Measurements from ENCODE around the gene CLMN. TPM values are rescaled to one million over a fixed set of nuclear protein-coding genes. Genes with fewer than 3 reads are reported as not detected.

The CLMN gene
- total and polyA plus RNA-seq, 2 of the 13 experiments (the other 11 are each of a cell fraction or from before 2014, with no cell fraction given), result 15.1 to 16.7 TPM

DNA sequence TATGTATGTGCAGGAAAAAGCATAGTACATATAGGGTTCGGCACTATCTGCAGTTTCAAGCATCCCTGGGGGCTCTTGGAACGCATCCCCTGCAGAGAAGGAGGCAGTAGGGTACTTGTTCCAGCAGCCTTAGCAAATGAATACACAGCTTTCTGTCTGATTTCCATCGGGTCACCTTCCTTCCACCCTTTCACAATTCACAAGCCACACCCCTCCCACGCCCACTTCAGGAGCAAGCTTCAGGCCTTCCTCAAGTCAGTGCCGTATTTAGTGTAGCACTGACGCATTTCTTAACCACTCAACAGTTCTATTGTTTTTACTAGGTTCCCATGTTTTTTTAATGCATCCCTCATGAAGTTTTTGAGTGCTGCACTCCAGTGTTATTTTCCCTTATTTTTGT, 64.2 kb downstream of the CLMN start:
- WGBS (ENCODE audit: low lambda C conversion rate), result 76% methylated on average over 6 of the region's 6 CpGs
- no TSS peak for BruUV-seq (replicated peaks)
- DNase-seq (ENCODE audit: low spot score) (no peak), FAIRE-seq (no peak), ATAC-seq (no peak)
- POLR2A ChIA-PET, result no interaction called here
- Histone ChIP-seq H3K79me2 (ENCODE audit: insufficient read depth, low read length) (no peaks in the 10 kb centered on the region), H3K9ac (ENCODE audit: insufficient read depth, low read depth, low read length) (no peak overlapping the region), H4K20me1 (ENCODE audit: insufficient read depth, low read length) (no peaks in the 10 kb centered on the region), H3K27ac (ENCODE audit: extremely low read length, insufficient read depth, low read length) (no peak overlapping the region), H3K36me3 (replicated peaks in 1 of 2; ENCODE audit: control insufficient read depth in 1 of 2, insufficient read depth in 2 of 2, low read length in 2 of 2) (no peaks in the 10 kb centered on the region), H3K4me3 (replicated peaks in 1 of 3; ENCODE audit: insufficient read depth in 1 of 3, low read depth in 2 of 3, low read length in 3 of 3) (no peak overlapping the region), H3K27me3 (ENCODE audit: control insufficient read depth in 1 of 2, insufficient read depth in 2 of 2, low read length in 2 of 2) (no peaks in the 10 kb centered on the region), H2AFZ (ENCODE audit: low read length) (no peak overlapping the region), H3K4me2 (ENCODE audit: low read depth, low read length) (no peak overlapping the region), H3K4me1 (ENCODE audit: insufficient read depth, low read length) (no peaks in the 10 kb centered on the region; the same call in 1 of the 2 replicates), H3K9me3 (ENCODE audit: low read length) (no peaks in the 10 kb centered on the region)
- CTCF ChIA-PET (ENCODE audit: low intra/inter-chr PET ratio, low total read pairs), result no interaction called here
- in situ Hi-C loops (cut with HindIII; ENCODE audit: extremely low pct_ligation_motif_present, low pct_unique_long_range_greater_than_20kb), result no loop called here
- TF ChIP-seq, protein P1, sequence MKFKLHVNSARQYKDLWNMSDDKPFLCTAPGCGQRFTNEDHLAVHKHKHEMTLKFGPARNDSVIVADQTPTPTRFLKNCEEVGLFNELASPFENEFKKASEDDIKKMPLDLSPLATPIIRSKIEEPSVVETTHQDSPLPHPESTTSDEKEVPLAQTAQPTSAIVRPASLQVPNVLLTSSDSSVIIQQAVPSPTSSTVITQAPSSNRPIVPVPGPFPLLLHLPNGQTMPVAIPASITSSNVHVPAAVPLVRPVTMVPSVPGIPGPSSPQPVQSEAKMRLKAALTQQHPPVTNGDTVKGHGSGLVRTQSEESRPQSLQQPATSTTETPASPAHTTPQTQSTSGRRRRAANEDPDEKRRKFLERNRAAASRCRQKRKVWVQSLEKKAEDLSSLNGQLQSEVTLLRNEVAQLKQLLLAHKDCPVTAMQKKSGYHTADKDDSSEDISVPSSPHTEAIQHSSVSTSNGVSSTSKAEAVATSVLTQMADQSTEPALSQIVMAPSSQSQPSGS (CRISPR knock-in tag; IDR thresholded peaks at IDR 0.05), result no peak
- TF ChIP-seq ZNF546 (CRISPR knock-in tag; conservative IDR thresholded peaks at IDR 0.05), result no peak
- no peak for TF ChIP-seq ZNF567 (CRISPR knock-in tag; IDR thresholded peaks at IDR 0.05; ENCODE audit: borderline replicate concordance)
- no peak for TF ChIP-seq ZNF879 (CRISPR knock-in tag; IDR thresholded peaks at IDR 0.05)
- TF ChIP-seq ZFP82 (CRISPR knock-in tag; IDR thresholded peaks at IDR 0.05; ENCODE audit: borderline replicate concordance), result no peak
- no peak for TF ChIP-seq RAD21 (CRISPR knock-in tag; IDR thresholded peaks at IDR 0.05)
- TF ChIP-seq TRIM24 (CRISPR knock-in tag; IDR thresholded peaks at IDR 0.05), result no peak
- TF ChIP-seq, protein P2, sequence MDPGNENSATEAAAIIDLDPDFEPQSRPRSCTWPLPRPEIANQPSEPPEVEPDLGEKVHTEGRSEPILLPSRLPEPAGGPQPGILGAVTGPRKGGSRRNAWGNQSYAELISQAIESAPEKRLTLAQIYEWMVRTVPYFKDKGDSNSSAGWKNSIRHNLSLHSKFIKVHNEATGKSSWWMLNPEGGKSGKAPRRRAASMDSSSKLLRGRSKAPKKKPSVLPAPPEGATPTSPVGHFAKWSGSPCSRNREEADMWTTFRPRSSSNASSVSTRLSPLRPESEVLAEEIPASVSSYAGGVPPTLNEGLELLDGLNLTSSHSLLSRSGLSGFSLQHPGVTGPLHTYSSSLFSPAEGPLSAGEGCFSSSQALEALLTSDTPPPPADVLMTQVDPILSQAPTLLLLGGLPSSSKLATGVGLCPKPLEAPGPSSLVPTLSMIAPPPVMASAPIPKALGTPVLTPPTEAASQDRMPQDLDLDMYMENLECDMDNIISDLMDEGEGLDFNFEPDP (CRISPR knock-in tag; conservative IDR thresholded peaks at IDR 0.05), result no peak
- TF ChIP-seq RBM22 (optimal IDR thresholded peaks at IDR 0.05; ENCODE audit: low read length), result no peak
- no peak for TF ChIP-seq KDM4B (CRISPR knock-in tag; IDR thresholded peaks at IDR 0.05)
- intact Hi-C loops (cut with micrococcal nuclease; ENCODE audit: unreplicated experiment), result no loop called here

All from HepG2 (cell line).